HG03575 (cell line): ENCODE results near the gene OR3A1.
"Not testable (repeated sequence)": the region's sequence is repeated elsewhere in the genome, so short reads cannot be mapped to it uniquely, and the experiment has no call there.

Source experiments
- ATAC-seq: cut with Tn5 transposase; IDR thresholded peaks from one replicate; pipeline ENCODE4 v1.9.1; 2021; ENCODE audit not compliant: unreplicated experiment, insufficient number of reproducible peaks, low FRiP score; ENCODE audit errors: extremely low read depth

OR3A1 gene

GRCh38 chr17:3298260-3298659 lies at the start of gene OR3A1:
Gene OR3A1, minus strand, starts transcription at chr17:3298360. Its CDS starts 5,778 bp downstream, at chr17:3292582.
- ATAC-seq, result no peak

- ATAC-seq, result not testable (repeated sequence)
Observed at GRCh38 chr17:3342782-3343181, 44.6 kb upstream of the OR3A1 start.

GRCh38 chr17:3335876-3336275 lies 37.7 kb upstream of the OR3A1 start:
- no peak for ATAC-seq

- ATAC-seq, result no peak
Observed at GRCh38 chr17:3318336-3318735, 20.2 kb upstream of the OR3A1 start.

- no peak for ATAC-seq
Observed at GRCh38 chr17:3316836-3317235, 18.7 kb upstream of the OR3A1 start.

- ATAC-seq, result no peak
Observed at GRCh38 chr17:3308603-3309002, 10.4 kb upstream of the OR3A1 start.

GRCh38 chr17:3295632-3296031 lies 2.5 kb downstream of the OR3A1 start:
- ATAC-seq, result no peak

GRCh38 chr17:3293548-3293947 lies 4.6 kb downstream of the OR3A1 start:
- not testable (repeated sequence) for ATAC-seq

GRCh38 chr17:3282901-3283300 lies 15.3 kb downstream of the OR3A1 start:
- no peak for ATAC-seq

- no peak for ATAC-seq
Observed at GRCh38 chr17:3276126-3276525, 22.0 kb downstream of the OR3A1 start.

- no peak for ATAC-seq
Observed at GRCh38 chr17:3271072-3271848, 26.9 kb downstream of the OR3A1 start.

- no peak for ATAC-seq
Observed at GRCh38 chr17:3260600-3260999, 37.6 kb downstream of the OR3A1 start.

- no peak for ATAC-seq
Observed at GRCh38 chr17:3260163-3260562, 38.0 kb downstream of the OR3A1 start.

GRCh38 chr17:3256575-3256974 lies 41.6 kb downstream of the OR3A1 start:
- no peak for ATAC-seq

GRCh38 chr17:3249013-3249412 lies 49.1 kb downstream of the OR3A1 start:
- not testable (repeated sequence) for ATAC-seq

GRCh38 chr17:3244841-3245240 lies 53.3 kb downstream of the OR3A1 start:
- not testable (repeated sequence) for ATAC-seq

GRCh38 chr17:3241044-3241443 lies 57.1 kb downstream of the OR3A1 start:
- ATAC-seq, result not testable (repeated sequence)
